GM12878 (cell line): ENCODE results near the gene EPB41L4A. TPM values are rescaled to one million over a fixed set of nuclear protein-coding genes. Genes with fewer than 3 reads are reported as not detected.

Experiments used
- BACH1 ChIP-seq: fragments of 450-650 bp; IDR thresholded peaks from 2 replicates; pipeline ENCODE4 v1.6.1; 2017; ENCODE audit warnings: mild to moderate bottlenecking, borderline replicate concordance
- CHD2 ChIP-seq: IDR thresholded peaks from 2 replicates; pipeline ENCODE4 v1.6.1; 2011; ENCODE audit warnings: low read depth, low read length, improper control_type of control experiment, borderline replicate concordance
- CTCF ChIP-seq, 3 experiments: IDR thresholded peaks in 2 of 3; conservative IDR thresholded peaks in 1 of 3; 2 replicates each; pipeline ENCODE4 v1.5.1; 2011; ENCODE audit warnings: low read depth in 3 of 3, low read length in 3 of 3, mild to moderate bottlenecking in 3 of 3, control low read depth in 2 of 3, moderate library complexity in 2 of 3, inconsistent platforms in 1 of 3, mixed read lengths in 1 of 3; ENCODE audit not compliant: control insufficient read depth in 2 of 3, insufficient read depth in 1 of 3; ENCODE audit errors: extremely low read depth in 1 of 3
- FOXM1 ChIP-seq: IDR thresholded peaks from 2 replicates; pipeline ENCODE4 v1.6.1; 2012; ENCODE audit warnings: low read depth, mild to moderate bottlenecking, inconsistent platforms, low read length, moderate library complexity
- RFX5 ChIP-seq: IDR thresholded peaks from 2 replicates; pipeline ENCODE4 v1.6.1; 2011; ENCODE audit warnings: low read depth, low read length, improper control_type of control experiment
- SIN3A ChIP-seq: IDR thresholded peaks from 2 replicates; pipeline ENCODE4 v1.6.1; 2012; ENCODE audit warnings: low read depth, low read length, improper control_type of control experiment
- SKIL ChIP-seq: fragments of 450-650 bp; IDR thresholded peaks from 2 replicates; pipeline ENCODE4 v1.6.1; 2017; ENCODE audit warnings: mild to moderate bottlenecking, low read depth, inconsistent platforms; ENCODE audit not compliant: poor library complexity, severe bottlenecking
- SMAD5 ChIP-seq: IDR thresholded peaks from 2 replicates; pipeline ENCODE4 v1.6.1; 2016; ENCODE audit warnings: antibody characterized with exemption, low read depth
- USF1 ChIP-seq: IDR thresholded peaks from 2 replicates; pipeline ENCODE4 v1.6.1; 2011; ENCODE audit warnings: borderline replicate concordance, low read depth, mild to moderate bottlenecking, moderate library complexity, mixed read lengths, low read length; ENCODE audit not compliant: insufficient read depth; ENCODE audit errors: extremely low read length
- ZBTB11 ChIP-seq: fragments of 450-650 bp; formaldehyde crosslinking; IDR thresholded peaks from 2 replicates; pipeline ENCODE4 v1.5.0; 2022; ENCODE audit warnings: mild to moderate bottlenecking, missing genetic modification characterization
- polyA plus RNA-seq, 11 experiments: library from polyadenylated mRNA; depleted of rRNA in 4 of 11; unstranded in 6 of 11; stranded (reverse) in 5 of 11; fragments of >200 nt; fragmentation: Nextera tagmentation in 4 of 11; fragmentation: Illumina TruSeq in 1 of 11; extraction: Ambion mirVana in 4 of 11; extraction: Trizol in 1 of 11; gene quantifications; 1 replicate in 1 of 11; 2 replicates in 10 of 11; pipeline versions ENCODE4 v1.2.1 to v1.2.3, GENCODE V29; 2011 to 2016; ENCODE audit warnings: inconsistent platforms in 2 of 11, missing spikeins in 2 of 11, low read depth in 1 of 11
- total RNA-seq, 4 experiments: library from RNA; depleted of rRNA in 3 of 4; stranded (reverse); fragments of >200 nt in 3 of 4; fragmentation: Illumina TruSeq in 1 of 4; extraction: Trizol in 1 of 4; gene quantifications; 2 replicates each; pipeline versions ENCODE4 v1.2.1 to v1.2.3, GENCODE V29; 2013 to 2021

Gene EPB41L4A
- total and polyA plus RNA-seq, 10 of the 15 experiments (the other 5 are each of a cell fraction or from before 2014, with no cell fraction given), result 0.10 to 0.67 (median 0.30) TPM

GRCh38 chr5:112254303-112254702 is 164.8 kb downstream of the EPB41L4A start (continued):
- no peak for TF ChIP-seq ZBTB11
- no peak for TF ChIP-seq BACH1
- no peak for TF ChIP-seq RFX5
- no peak for TF ChIP-seq SIN3A
- TF ChIP-seq CTCF (IDR thresholded peaks at IDR 0.05 in 2 of 3, conservative IDR thresholded peaks at IDR 0.05 in 1 of 3; ENCODE audit: control insufficient read depth in 2 of 3, extremely low read depth in 1 of 3, insufficient read depth in 1 of 3, low read depth in 3 of 3, low read length in 3 of 3), result no peak
- no peak for TF ChIP-seq FOXM1
- TF ChIP-seq USF1, result no peak
- TF ChIP-seq SKIL, result no peak
- TF ChIP-seq CHD2, result no peak
- TF ChIP-seq SMAD5, result no peak
